DMS53 treated with DMSO at 0.1 percent for 48 hours (cell line): ENCODE data around the gene TMEM59.

Experiments
- DNase-seq: peaks from one replicate; lab custom pipeline; 2025; ENCODE audit not compliant: unreplicated experiment; lab: John Stamatoyannopoulos, UW

TMEM59 gene

DNA sequence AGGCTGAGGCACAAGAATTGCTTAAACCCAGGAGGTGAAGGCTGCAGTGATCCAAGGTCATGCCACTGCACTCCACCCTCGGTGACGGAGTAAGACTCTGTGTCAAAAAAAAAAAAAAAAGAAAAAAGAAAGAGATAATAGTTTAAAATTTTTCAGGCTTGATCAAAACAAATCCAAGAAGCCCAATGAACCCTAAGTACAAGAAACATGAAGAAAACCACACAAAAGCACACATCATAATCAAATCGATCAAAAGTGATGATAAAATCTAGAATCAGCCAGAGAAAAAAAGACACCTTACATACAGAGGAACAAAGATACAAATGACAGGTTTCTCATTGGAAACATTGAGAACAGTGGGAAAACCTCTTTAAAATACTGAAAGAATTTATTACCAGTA is 66.5 kb downstream of the TMEM59 start:
- no peak for DNase-seq

DNA sequence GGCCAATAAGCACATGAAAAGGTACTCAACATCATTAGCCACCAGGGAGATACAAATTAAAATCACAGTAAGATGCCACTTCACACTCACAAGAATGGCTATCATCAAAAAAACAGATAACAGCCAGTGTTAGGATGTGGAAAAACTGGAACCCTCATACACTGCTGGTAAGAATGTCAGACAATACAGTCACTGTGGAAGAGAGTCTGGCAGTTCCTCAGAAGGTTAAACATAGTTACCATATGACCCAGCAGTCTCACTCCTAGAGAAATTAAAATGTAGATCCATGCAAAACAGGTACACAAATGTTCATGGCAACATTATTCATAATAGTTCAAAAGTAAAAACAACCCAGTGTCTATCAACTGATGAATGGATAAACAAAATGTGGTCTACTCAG is 68.3 kb downstream of the TMEM59 start:
- DNase-seq: no peak

DNA sequence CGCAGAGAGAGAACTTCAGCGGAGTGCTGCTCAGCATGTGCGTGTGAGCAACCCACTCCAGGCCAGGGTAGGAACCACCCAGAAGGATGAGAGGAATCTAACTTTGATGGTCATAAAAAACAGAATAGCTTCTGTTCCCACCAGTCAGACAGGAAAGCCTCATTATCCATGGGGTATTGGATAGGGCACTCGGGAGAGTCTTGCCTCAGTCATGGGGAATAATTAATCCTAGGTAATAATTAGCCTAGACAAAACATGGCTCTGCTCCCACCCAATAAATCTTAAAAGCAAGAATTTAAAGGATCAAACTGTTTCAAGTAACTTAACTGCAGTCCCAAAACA is 70.3 kb downstream of the TMEM59 start:
- DNase-seq: no peak

DNA sequence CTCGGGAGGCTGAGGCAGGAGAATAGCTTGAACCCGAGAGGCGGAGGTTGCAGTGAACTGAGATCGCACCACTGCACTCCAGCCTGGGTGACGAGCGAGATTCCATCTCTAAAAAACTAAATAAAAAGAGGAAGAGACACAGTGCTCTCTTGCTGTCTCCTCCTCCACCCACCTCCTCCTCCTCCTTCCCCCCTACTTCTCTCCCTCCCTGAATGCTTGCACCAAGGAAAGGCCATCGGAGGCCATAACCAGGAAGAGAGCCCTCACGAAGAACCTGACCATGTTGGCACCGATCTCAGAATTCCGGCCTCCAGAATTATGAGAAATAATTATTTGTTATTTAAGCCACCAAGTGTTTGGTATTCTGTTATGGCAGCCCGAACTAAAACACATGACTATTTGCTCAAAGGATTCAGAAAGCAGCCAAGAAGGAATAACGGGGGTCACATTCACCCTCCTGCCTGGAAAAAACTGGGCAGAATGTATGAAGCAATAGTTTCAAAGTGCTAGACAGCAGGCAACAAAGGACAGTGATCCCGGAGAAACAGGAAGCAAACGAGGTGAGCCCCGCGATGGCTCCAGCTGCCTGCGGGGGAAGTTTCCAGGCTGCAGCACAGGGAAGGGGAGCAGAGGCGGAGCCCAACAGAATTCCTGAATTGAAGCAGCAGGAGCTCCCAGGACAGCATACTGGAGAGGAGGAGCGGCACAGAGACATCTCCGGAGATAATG is 70.8 kb downstream of the TMEM59 start:
- peak; percentile 35 for DNase-seq

DNA sequence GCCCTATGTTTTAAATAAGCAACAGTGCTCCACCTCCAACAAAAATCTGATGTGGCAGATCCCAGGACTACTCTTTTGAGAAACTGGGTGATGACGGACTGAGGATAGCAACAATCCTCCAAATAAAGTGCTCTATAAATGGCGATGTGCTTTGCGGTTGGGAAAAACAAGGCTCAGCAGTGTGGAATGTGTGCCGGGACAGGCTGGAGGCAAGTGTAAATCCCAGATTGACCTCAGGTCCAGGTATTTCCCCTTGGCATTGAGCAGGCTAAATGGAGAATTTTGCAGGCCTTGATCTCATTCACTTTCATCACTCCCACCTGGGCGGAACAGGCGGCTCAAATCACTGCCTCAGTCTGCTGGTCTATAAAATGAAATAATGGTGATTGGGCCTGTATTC is 71.8 kb downstream of the TMEM59 start:
- no peak for DNase-seq

DNA sequence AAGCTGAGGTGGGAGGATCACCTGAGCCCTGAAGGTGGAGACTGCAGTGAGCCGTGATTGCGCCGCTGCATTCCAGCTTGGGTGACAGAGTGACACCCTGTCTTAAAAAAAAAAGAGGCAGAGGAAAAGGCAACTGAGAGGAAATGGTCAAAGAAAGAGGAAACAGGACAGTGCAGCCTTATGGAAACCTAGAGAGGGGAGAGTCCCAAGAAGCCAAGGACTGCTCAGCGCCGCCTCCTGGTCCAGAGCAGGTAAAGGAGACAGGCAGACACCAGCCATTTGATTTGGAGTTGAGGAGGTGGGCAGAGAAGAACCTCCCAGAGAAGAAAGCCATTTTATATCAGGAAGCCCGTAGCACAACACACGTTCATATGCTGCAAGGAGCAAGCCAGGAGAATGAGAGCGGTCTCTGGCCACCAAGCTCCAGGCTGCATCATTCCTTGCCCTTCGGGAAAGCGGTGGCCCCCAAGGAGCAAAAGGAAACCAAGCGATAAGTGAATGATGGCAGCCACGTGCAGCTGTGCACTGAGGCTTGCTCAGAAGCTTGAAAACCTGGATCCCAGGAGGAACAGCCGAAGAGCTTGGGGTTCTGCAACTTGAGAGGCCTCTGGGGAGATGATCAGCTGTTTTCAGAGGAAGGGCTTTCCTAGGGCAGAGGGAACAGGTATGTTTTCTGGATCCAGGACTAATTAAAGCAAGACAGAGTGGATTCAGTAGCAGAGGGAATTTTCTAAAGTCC is 73.1 kb downstream of the TMEM59 start:
- no peak for DNase-seq
